HCT116 (cell line): ENCODE measurements around the gene MCF2L. TPM values are rescaled to one million over a fixed set of nuclear protein-coding genes. Genes with fewer than 3 reads are reported as not detected.

Experiments
- ATAC-seq: fragments of 200-7000 bp; cut with Tn5 transposase; 2 replicates; pipeline ENCODE4 v1.9.1; 2020; ENCODE audit warnings: mild to moderate bottlenecking, moderate library complexity
- BruUV-seq: library from RNA; stranded (reverse); fragments of 400-500 nt; replicated peaks from 2 replicates; lab custom pipeline; 2021; lab: Mats Ljungman, UMichigan
- CTCF ChIA-PET: fragments of 300-600 bp; sonication (Branson Sonifier 250); formaldehyde crosslinking; loops from one replicate; lab custom pipeline; 2021; ENCODE audit warnings: antibody characterized with exemption; lab: Charles Lee
- POLR2A ChIA-PET: fragments of 300-600, 350-600 bp; sonication (Branson Sonifier 250); formaldehyde crosslinking; loops from one replicate; lab custom pipeline; 2021; ENCODE audit warnings: antibody characterized with exemption; lab: Charles Lee
- RAD21 ChIA-PET, 2 experiments: fragments of 300-600 bp; sonication (Branson Sonifier 250); formaldehyde crosslinking; loops; one replicate each; lab custom pipeline; 2023; ENCODE audit warnings: low total read pairs in 2 of 2; ENCODE audit not compliant: uncharacterized antibody in 2 of 2, unreplicated experiment in 2 of 2, low non-redundant PET in 1 of 2; lab: Charles Lee
- DNase-seq: peaks from one replicate; pipeline ENCODE4 v3.0.0-alpha.2; 2010; ENCODE audit warnings: low read depth, low spot score
- H2AFZ ChIP-seq: fragments of 200-600 bp; shearing (Covaris generic), sonication (generic); 2 replicates; pipeline ENCODE4 v1.6.1; 2017; ENCODE audit warnings: low read depth, mixed run types, mixed read lengths, antibody characterized with exemption, low read length; ENCODE audit not compliant: poor library complexity, severe bottlenecking
- H3K27ac ChIP-seq: 2 replicates; pipeline ENCODE4 v1.5.1; 2012; ENCODE audit warnings: low read depth, low read length
- H3K27me3 ChIP-seq: fragments of 200-600 bp; sonication (generic); 2 replicates; pipeline ENCODE4 v1.6.1; 2016; ENCODE audit warnings: mixed run types, low read length, mixed read lengths; ENCODE audit not compliant: insufficient read depth
- H3K36me3 ChIP-seq, 2 experiments: fragments of 200-500 bp in 1 of 2; fragments of 200-600 bp in 1 of 2; sonication (Bioruptor generic) in 1 of 2; sonication (generic) in 1 of 2; 2 replicates each; pipeline versions ENCODE4 v1.5.1 to v1.6.1; 2014 to 2016; ENCODE audit warnings: low read length in 2 of 2, inconsistent platforms in 1 of 2, mixed read lengths in 1 of 2, mixed run types in 1 of 2; ENCODE audit not compliant: insufficient read depth in 2 of 2, control insufficient read depth in 1 of 2
- H3K4me1 ChIP-seq, 2 experiments: fragments of 200-600 bp in 1 of 2; sonication (generic) in 1 of 2; 2 replicates each; pipeline versions ENCODE4 v1.5.1 to v1.6.1; 2012 to 2017; ENCODE audit warnings: low read length in 2 of 2, inconsistent platforms in 1 of 2, mild to moderate bottlenecking in 1 of 2, mixed read lengths in 1 of 2, mixed run types in 1 of 2, moderate library complexity in 1 of 2; ENCODE audit not compliant: insufficient read depth in 2 of 2, control insufficient read depth in 1 of 2
- H3K4me2 ChIP-seq: fragments of 200-600 bp; sonication (generic); 2 replicates; pipeline ENCODE4 v1.6.1; 2017; ENCODE audit warnings: mixed run types, low read length, mixed read lengths
- H3K4me3 ChIP-seq, 2 experiments: fragments of 200-600 bp in 1 of 2; sonication (generic) in 1 of 2; replicated peaks in 1 of 2; 2 replicates each; pipeline ENCODE4 v1.5.1; 2011 to 2016; ENCODE audit warnings: low read length in 2 of 2, control low read depth in 1 of 2, low read depth in 1 of 2, mild to moderate bottlenecking in 1 of 2, mixed read lengths in 1 of 2, mixed run types in 1 of 2
- H3K79me2 ChIP-seq: fragments of 200-600 bp; sonication (generic); 2 replicates; pipeline ENCODE4 v1.6.1; 2017; ENCODE audit warnings: mild to moderate bottlenecking, mixed run types, low read length, moderate library complexity, mixed read lengths; ENCODE audit not compliant: insufficient read depth
- H3K9ac ChIP-seq: fragments of 200-600 bp; sonication (generic); 2 replicates; pipeline ENCODE4 v1.6.1; 2016; ENCODE audit warnings: low read length, mixed read lengths
- H3K9me2 ChIP-seq: fragments of 200-600 bp; sonication (generic), shearing (Covaris generic); 2 replicates; pipeline ENCODE4 v1.6.1; 2017; ENCODE audit warnings: mixed run types, mild to moderate bottlenecking, moderate library complexity; ENCODE audit not compliant: insufficient read depth
- H3K9me3 ChIP-seq, 2 experiments: fragments of 200-500 bp in 1 of 2; fragments of 200-600 bp in 1 of 2; sonication (Bioruptor generic) in 1 of 2; sonication (generic) in 1 of 2; 2 replicates each; pipeline ENCODE4 v1.6.1; 2014 to 2017; ENCODE audit warnings: low read length in 2 of 2, mixed read lengths in 2 of 2, inconsistent platforms in 1 of 2, low read depth in 1 of 2, mild to moderate bottlenecking in 1 of 2, mixed run types in 1 of 2, moderate library complexity in 1 of 2; ENCODE audit not compliant: control insufficient read depth in 1 of 2, insufficient read depth in 1 of 2
- H4K20me1 ChIP-seq: fragments of 200-600 bp; sonication (generic), shearing (Covaris generic); 2 replicates; pipeline ENCODE4 v1.6.1; 2017; ENCODE audit warnings: mixed run types, mild to moderate bottlenecking, moderate library complexity; ENCODE audit not compliant: insufficient read depth
- CBX3 ChIP-seq: IDR thresholded peaks from 2 replicates; pipeline ENCODE4 v1.6.1; 2012; ENCODE audit warnings: low read depth
- CEBPB ChIP-seq: IDR thresholded peaks from 2 replicates; pipeline ENCODE4 v1.6.1; 2012; ENCODE audit warnings: low read depth
- ELF1 ChIP-seq: IDR thresholded peaks from 2 replicates; pipeline ENCODE4 v1.6.1; 2012; ENCODE audit warnings: low read depth, borderline replicate concordance
- EZH2 ChIP-seq: fragments of 200-600 bp; sonication (generic); IDR thresholded peaks from 2 replicates; pipeline ENCODE4 v1.6.1; 2017; ENCODE audit warnings: antibody characterized with exemption, mixed run types
- EZH2phosphoT487 ChIP-seq: fragments of 200-600 bp; IDR thresholded peaks from 2 replicates; pipeline ENCODE4 v1.6.1; 2018; ENCODE audit warnings: antibody characterized with exemption, borderline replicate concordance
- FOSL1 ChIP-seq: IDR thresholded peaks from 2 replicates; pipeline ENCODE4 v1.6.1; 2012; ENCODE audit warnings: low read depth
- POLR2A ChIP-seq: IDR thresholded peaks from 2 replicates; pipeline ENCODE4 v1.7.0; 2011; ENCODE audit warnings: borderline replicate concordance; ENCODE audit not compliant: insufficient read depth, insufficient read length; ENCODE audit errors: extremely low read depth
- POLR2AphosphoS5 ChIP-seq: IDR thresholded peaks from 2 replicates; pipeline ENCODE4 v1.6.1; 2011; ENCODE audit warnings: mild to moderate bottlenecking, low read depth, low read length, moderate library complexity
- SP1 ChIP-seq: IDR thresholded peaks from 2 replicates; pipeline ENCODE4 v1.6.1; 2012; ENCODE audit warnings: low read depth
- SRF ChIP-seq: IDR thresholded peaks from 2 replicates; pipeline ENCODE4 v1.6.1; 2012; ENCODE audit warnings: low read depth
- TCF7L2 ChIP-seq: IDR thresholded peaks from 2 replicates; pipeline ENCODE4 v1.7.0; 2011; ENCODE audit warnings: borderline replicate concordance, inconsistent platforms; ENCODE audit not compliant: insufficient read depth, insufficient read length; ENCODE audit errors: extremely low read depth
- YY1 ChIP-seq: IDR thresholded peaks from 2 replicates; pipeline ENCODE4 v1.6.1; 2011; ENCODE audit warnings: low read length, low read depth, moderate library complexity, mild to moderate bottlenecking; ENCODE audit not compliant: insufficient replicate concordance; ENCODE audit errors: extremely low read depth
- ZFX ChIP-seq: fragments of 450-650 bp; IDR thresholded peaks from 2 replicates; pipeline ENCODE4 v1.6.1; 2017
- ZNF274 ChIP-seq: fragments of 200-500 bp; sonication (Bioruptor generic); IDR thresholded peaks from 2 replicates; pipeline ENCODE4 v1.6.1; 2014; ENCODE audit warnings: mild to moderate bottlenecking, low read depth, low read length, inconsistent platforms
- intact Hi-C: fragments of 100-400 bp; cut with micrococcal nuclease; formaldehyde crosslinking; loops from 2 replicates; pipeline ENCODE4 v1.10.0; 2022
- total RNA-seq: library from RNA; stranded (reverse); gene quantifications from one replicate; pipeline ENCODE4 v1.2.1, GENCODE V29; 2021; ENCODE audit not compliant: unreplicated experiment
- TF ChIP-seq, protein P1 (sequence below): IDR thresholded peaks from 2 replicates; pipeline ENCODE4 v1.6.1; 2012
- TF ChIP-seq, protein P2 (sequence below): IDR thresholded peaks from 2 replicates; pipeline ENCODE4 v1.6.1; 2012
- TF ChIP-seq, protein P3 (sequence below), 3 experiments: fragments of 200-600 bp in 1 of 3; sonication (generic) in 1 of 3; IDR thresholded peaks in 2 of 3; conservative IDR thresholded peaks in 1 of 3; 2 replicates each; pipeline ENCODE4 v1.5.1; 2012 to 2017; ENCODE audit warnings: low read depth in 2 of 3, low read length in 2 of 3, antibody characterized with exemption in 1 of 3, borderline replicate concordance in 1 of 3, control low read depth in 1 of 3, mild to moderate bottlenecking in 1 of 3, mixed read lengths in 1 of 3, mixed run types in 1 of 3, moderate library complexity in 1 of 3; ENCODE audit not compliant: insufficient read depth in 1 of 3
- TF ChIP-seq, protein P4 (sequence below): IDR thresholded peaks from 2 replicates; pipeline ENCODE4 v1.6.1; 2011; ENCODE audit warnings: mild to moderate bottlenecking, low read length, moderate library complexity; ENCODE audit not compliant: insufficient replicate concordance; ENCODE audit errors: extremely low read depth

The MCF2L gene
- total RNA-seq, 1 experiment from 2014 or later = 19.3 TPM

DNA sequence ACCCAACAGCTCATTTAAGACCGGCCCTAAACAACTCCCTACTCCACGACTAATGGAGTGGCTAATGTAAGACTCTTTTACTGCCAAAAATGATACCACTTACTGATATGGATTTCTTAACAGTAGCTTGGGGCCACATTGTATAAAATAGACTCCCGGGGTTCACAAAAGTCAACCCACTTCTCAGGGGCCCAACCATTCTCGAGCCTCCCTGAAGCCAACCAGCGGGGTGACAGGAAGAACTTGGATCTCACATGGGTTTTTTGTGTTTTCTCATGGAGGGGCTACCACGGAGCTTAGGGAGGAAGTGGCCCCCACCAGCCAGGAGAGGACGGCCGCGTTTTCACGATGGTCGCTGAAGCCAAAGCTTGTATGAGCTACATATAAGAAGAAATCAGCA, 8.1 kb downstream of the MCF2L start:
- ChIA-PET RAD21 (no interaction called here), POLR2A (no interaction called here), CTCF (no interaction called here)
- H3K4me1 ChIP-seq = no peaks in the 10 kb centered on the region
- no TSS peak for BruUV-seq
- H3K9me3 ChIP-seq = peaks cover 0 to 3% of the 10 kb centered on the region in 2 experiments; a peak in 1 of 4 replicates
- H3K4me2 ChIP-seq = no peak overlapping the region
- no peak overlapping the region for H3K27ac ChIP-seq
- H3K9me2 ChIP-seq = no peaks in the 10 kb centered on the region
- TF ChIP-seq SP1 = no peak
- no peak for TF ChIP-seq EZH2phosphoT487
- TF ChIP-seq CEBPB = no peak
- TF ChIP-seq EZH2 = no peak
- no peak for TF ChIP-seq ELF1
- no peak for TF ChIP-seq TCF7L2
- TF ChIP-seq, protein P1, sequence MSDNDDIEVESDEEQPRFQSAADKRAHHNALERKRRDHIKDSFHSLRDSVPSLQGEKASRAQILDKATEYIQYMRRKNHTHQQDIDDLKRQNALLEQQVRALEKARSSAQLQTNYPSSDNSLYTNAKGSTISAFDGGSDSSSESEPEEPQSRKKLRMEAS = no peak
- TF ChIP-seq, protein P2, sequence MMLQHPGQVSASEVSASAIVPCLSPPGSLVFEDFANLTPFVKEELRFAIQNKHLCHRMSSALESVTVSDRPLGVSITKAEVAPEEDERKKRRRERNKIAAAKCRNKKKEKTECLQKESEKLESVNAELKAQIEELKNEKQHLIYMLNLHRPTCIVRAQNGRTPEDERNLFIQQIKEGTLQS = no peak
- TF ChIP-seq YY1 = no peak
- no peak for TF ChIP-seq ZNF274
- TF ChIP-seq POLR2AphosphoS5 = no peak
- no peak for TF ChIP-seq SRF
- DNase-seq (no peak), ATAC-seq (no peak)
- no peaks in the 10 kb centered on the region for H3K79me2 ChIP-seq
- no peaks in the 10 kb centered on the region for H4K20me1 ChIP-seq
- H2AFZ ChIP-seq = no peak overlapping the region
- H3K36me3 ChIP-seq = no peaks in the 10 kb centered on the region
- no peak overlapping the region for H3K9ac ChIP-seq
- H3K27me3 ChIP-seq = no peaks in the 10 kb centered on the region
- no peak overlapping the region for H3K4me3 ChIP-seq
- intact Hi-C loops = no loop called here

DNA sequence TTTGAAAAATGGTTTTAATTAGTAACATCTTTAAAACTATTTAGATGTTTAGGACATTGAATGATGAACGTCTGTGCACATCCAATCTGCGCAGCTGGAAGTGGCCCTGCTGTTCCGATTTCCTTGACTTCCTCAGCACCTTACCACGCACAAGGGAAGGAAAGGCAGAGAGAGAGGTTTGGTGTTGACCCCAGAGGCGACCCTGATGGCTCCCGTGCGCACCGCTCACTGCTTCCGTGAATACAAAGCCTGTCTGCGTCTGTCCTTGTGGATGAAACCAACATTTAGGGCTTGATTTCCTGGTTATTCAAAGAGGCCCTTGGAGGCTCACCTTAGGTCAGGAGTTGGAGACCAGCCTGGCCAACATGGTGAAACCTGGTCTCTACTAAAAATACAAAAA, 8.5 kb downstream of the MCF2L start:
- no peaks in the 10 kb centered on the region for H3K9me3 ChIP-seq
- H3K4me2 ChIP-seq = no peak overlapping the region
- H3K4me3 ChIP-seq = no peak overlapping the region
- no peaks in the 10 kb centered on the region for H3K9me2 ChIP-seq
- no peak overlapping the region for H2AFZ ChIP-seq
- ATAC-seq (no peak), DNase-seq (no peak)
- ChIA-PET RAD21 (no interaction called here), CTCF (no interaction called here), POLR2A (no interaction called here)
- no peaks in the 10 kb centered on the region for H3K4me1 ChIP-seq
- H3K36me3 ChIP-seq = no peaks in the 10 kb centered on the region
- H3K79me2 ChIP-seq = no peaks in the 10 kb centered on the region
- no peaks in the 10 kb centered on the region for H3K27me3 ChIP-seq
- intact Hi-C loops = no loop called here
- H3K27ac ChIP-seq = no peak overlapping the region
- H4K20me1 ChIP-seq = no peaks in the 10 kb centered on the region
- H3K9ac ChIP-seq = no peak overlapping the region
- BruUV-seq = no TSS peak
- TF ChIP-seq, protein P3, sequence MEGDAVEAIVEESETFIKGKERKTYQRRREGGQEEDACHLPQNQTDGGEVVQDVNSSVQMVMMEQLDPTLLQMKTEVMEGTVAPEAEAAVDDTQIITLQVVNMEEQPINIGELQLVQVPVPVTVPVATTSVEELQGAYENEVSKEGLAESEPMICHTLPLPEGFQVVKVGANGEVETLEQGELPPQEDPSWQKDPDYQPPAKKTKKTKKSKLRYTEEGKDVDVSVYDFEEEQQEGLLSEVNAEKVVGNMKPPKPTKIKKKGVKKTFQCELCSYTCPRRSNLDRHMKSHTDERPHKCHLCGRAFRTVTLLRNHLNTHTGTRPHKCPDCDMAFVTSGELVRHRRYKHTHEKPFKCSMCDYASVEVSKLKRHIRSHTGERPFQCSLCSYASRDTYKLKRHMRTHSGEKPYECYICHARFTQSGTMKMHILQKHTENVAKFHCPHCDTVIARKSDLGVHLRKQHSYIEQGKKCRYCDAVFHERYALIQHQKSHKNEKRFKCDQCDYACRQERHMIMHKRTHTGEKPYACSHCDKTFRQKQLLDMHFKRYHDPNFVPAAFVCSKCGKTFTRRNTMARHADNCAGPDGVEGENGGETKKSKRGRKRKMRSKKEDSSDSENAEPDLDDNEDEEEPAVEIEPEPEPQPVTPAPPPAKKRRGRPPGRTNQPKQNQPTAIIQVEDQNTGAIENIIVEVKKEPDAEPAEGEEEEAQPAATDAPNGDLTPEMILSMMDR (IDR thresholded peaks at IDR 0.05 in 2 of 3, conservative IDR thresholded peaks at IDR 0.05 in 1 of 3; ENCODE audit: borderline replicate concordance in 1 of 3, insufficient read depth in 1 of 3, low read depth in 2 of 3, low read length in 2 of 3) = no peak
- TF ChIP-seq, protein P1 = no peak
- no peak for TF ChIP-seq CBX3
- TF ChIP-seq FOSL1 = no peak
- TF ChIP-seq SRF = no peak
- no peak for TF ChIP-seq ZFX
- TF ChIP-seq, protein P4, sequence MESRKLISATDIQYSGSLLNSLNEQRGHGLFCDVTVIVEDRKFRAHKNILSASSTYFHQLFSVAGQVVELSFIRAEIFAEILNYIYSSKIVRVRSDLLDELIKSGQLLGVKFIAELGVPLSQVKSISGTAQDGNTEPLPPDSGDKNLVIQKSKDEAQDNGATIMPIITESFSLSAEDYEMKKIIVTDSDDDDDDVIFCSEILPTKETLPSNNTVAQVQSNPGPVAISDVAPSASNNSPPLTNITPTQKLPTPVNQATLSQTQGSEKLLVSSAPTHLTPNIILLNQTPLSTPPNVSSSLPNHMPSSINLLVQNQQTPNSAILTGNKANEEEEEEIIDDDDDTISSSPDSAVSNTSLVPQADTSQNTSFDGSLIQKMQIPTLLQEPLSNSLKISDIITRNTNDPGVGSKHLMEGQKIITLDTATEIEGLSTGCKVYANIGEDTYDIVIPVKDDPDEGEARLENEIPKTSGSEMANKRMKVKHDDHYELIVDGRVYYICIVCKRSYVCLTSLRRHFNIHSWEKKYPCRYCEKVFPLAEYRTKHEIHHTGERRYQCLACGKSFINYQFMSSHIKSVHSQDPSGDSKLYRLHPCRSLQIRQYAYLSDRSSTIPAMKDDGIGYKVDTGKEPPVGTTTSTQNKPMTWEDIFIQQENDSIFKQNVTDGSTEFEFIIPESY = no peak
- no peak for TF ChIP-seq CEBPB
- TF ChIP-seq POLR2A = no peak
- TF ChIP-seq ZNF274 = no peak
